Gastroesophageal sphincter (tissue), 3 donors: Measurements from ENCODE around the gene USP44.
A peak's percentile ranks its signal among the peaks of the same experiment; 100 is the strongest.

Experiments
- EP300 ChIP-seq: sonication (generic); formaldehyde crosslinking; IDR thresholded peaks from one replicate; pipeline ENCODE4 v1.6.1; 2017; ENCODE audit warnings: antibody characterized with exemption, mild to moderate bottlenecking
- TF ChIP-seq, protein P1 (sequence below), 4 experiments: fragments of 200-600 bp in 2 of 4; fragments of 450-650 bp in 2 of 4; sonication (generic) in 1 of 4; IDR thresholded peaks; one replicate each; pipeline ENCODE4 v1.5.1; 2017 to 2019; ENCODE audit warnings: antibody characterized with exemption in 4 of 4, mild to moderate bottlenecking in 2 of 4, moderate library complexity in 2 of 4

DNA sequence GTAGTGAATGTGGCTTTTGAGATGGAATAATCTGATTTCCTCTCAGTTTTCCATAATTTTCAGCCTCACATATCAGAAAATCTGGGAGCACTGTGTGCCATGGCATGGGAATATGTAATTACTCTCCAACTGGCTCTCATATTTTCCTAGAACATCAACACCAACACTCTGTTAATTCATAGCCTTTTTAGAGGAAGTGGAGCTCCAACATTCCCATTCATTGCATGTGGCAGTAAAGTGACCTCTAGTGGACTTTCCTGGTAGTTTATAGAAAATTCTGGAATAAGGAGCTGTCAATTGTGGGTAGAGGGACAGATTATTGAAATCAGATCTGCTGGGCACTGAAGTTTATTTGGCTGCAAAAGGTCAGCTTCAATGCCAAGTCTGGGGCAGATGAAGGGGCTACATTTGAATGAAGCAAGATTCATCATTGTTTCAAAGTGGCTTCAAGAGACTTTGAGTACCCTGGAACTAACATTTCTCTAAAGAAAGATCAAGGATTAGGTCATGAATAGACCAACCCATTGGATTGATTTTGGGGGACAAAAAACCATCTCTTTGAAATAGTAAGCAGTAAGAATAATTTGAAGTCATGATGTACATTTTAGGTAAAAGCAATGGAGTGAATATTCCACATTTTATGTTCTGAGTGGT, 23.6 kb upstream of the USP44 start:
- TF ChIP-seq EP300: no peak
- TF ChIP-seq, protein P1, sequence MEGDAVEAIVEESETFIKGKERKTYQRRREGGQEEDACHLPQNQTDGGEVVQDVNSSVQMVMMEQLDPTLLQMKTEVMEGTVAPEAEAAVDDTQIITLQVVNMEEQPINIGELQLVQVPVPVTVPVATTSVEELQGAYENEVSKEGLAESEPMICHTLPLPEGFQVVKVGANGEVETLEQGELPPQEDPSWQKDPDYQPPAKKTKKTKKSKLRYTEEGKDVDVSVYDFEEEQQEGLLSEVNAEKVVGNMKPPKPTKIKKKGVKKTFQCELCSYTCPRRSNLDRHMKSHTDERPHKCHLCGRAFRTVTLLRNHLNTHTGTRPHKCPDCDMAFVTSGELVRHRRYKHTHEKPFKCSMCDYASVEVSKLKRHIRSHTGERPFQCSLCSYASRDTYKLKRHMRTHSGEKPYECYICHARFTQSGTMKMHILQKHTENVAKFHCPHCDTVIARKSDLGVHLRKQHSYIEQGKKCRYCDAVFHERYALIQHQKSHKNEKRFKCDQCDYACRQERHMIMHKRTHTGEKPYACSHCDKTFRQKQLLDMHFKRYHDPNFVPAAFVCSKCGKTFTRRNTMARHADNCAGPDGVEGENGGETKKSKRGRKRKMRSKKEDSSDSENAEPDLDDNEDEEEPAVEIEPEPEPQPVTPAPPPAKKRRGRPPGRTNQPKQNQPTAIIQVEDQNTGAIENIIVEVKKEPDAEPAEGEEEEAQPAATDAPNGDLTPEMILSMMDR (IDR thresholded peaks at IDR 0.05): peak; percentile 46 to 75 (median 58)
